H9 (cell line): ENCODE measurements around the gene NR3C2. TPM values are rescaled to one million over a fixed set of nuclear protein-coding genes. Genes with fewer than 3 reads are reported as not detected.
A peak's percentile ranks its signal among the peaks of the same experiment; 100 is the strongest.

Source experiments
- DNase-seq: peaks from one replicate; pipeline ENCODE4 v3.0.0-alpha.2; 2017
- H2AFZ ChIP-seq: one replicate; pipeline ENCODE4 v1.6.1; 2013; ENCODE audit warnings: mild to moderate bottlenecking, low read length, control low read depth, moderate library complexity
- H2AK5ac ChIP-seq: 2 replicates; pipeline ENCODE4 v1.6.1; 2013; ENCODE audit warnings: low read length, control low read depth, mixed read lengths; ENCODE audit not compliant: insufficient read length
- H2BK120ac ChIP-seq: one replicate; pipeline ENCODE4 v1.6.1; 2013; ENCODE audit warnings: low read depth, mild to moderate bottlenecking, low read length, control low read depth, inconsistent platforms; ENCODE audit not compliant: poor library complexity, severe bottlenecking
- H2BK12ac ChIP-seq: 2 replicates; pipeline ENCODE4 v1.6.1; 2013; ENCODE audit warnings: low read length, control low read depth, mixed read lengths, low read depth; ENCODE audit not compliant: insufficient read length
- H2BK15ac ChIP-seq: 2 replicates; pipeline ENCODE4 v1.6.1; 2013; ENCODE audit warnings: low read depth, low read length, control low read depth
- H2BK20ac ChIP-seq: one replicate; pipeline ENCODE4 v1.6.1; 2013; ENCODE audit warnings: low read depth, mild to moderate bottlenecking, low read length, control low read depth, inconsistent platforms; ENCODE audit not compliant: poor library complexity, severe bottlenecking
- H2BK5ac ChIP-seq: 2 replicates; pipeline ENCODE4 v1.6.1; 2013; ENCODE audit warnings: low read length, control low read depth, mixed read lengths; ENCODE audit not compliant: insufficient read length
- H3K14ac ChIP-seq: 2 replicates; pipeline ENCODE4 v1.6.1; 2013; ENCODE audit warnings: low read length, control low read depth; ENCODE audit not compliant: insufficient read depth
- H3K18ac ChIP-seq: 2 replicates; pipeline ENCODE4 v1.6.1; 2013; ENCODE audit warnings: low read depth, mild to moderate bottlenecking, mixed read lengths, low read length, control low read depth; ENCODE audit not compliant: insufficient read length
- H3K23ac ChIP-seq: 2 replicates; pipeline ENCODE4 v1.6.1; 2013; ENCODE audit warnings: low read length, control low read depth, mixed read lengths, low read depth; ENCODE audit not compliant: insufficient read length
- H3K23me2 ChIP-seq: 2 replicates; pipeline ENCODE4 v1.6.1; 2013; ENCODE audit warnings: low read depth, mild to moderate bottlenecking, mixed read lengths, low read length, control low read depth; ENCODE audit not compliant: insufficient read length, poor library complexity, severe bottlenecking
- H3K27ac ChIP-seq: 2 replicates; pipeline ENCODE4 v1.5.1; 2013; ENCODE audit warnings: low read length, control low read depth, mixed read lengths, low read depth; ENCODE audit not compliant: insufficient read length
- H3K27me3 ChIP-seq: 2 replicates; pipeline ENCODE4 v1.6.1; 2013; ENCODE audit warnings: low read length, control low read depth, inconsistent platforms; ENCODE audit not compliant: insufficient read depth
- H3K4ac ChIP-seq: 2 replicates; pipeline ENCODE4 v1.6.1; 2013; ENCODE audit warnings: low read depth, mild to moderate bottlenecking, control low read depth, inconsistent platforms, low read length, moderate library complexity
- H3K4me1 ChIP-seq: 2 replicates; pipeline ENCODE4 v1.6.1; 2013; ENCODE audit warnings: low read length, control low read depth, inconsistent platforms; ENCODE audit not compliant: insufficient read depth
- H3K4me2 ChIP-seq: 2 replicates; pipeline ENCODE4 v1.6.1; 2013; ENCODE audit warnings: low read length, control low read depth, mixed read lengths; ENCODE audit not compliant: insufficient read length, insufficient read depth
- H3K56ac ChIP-seq: 2 replicates; pipeline ENCODE4 v1.6.1; 2013; ENCODE audit warnings: low read depth, mild to moderate bottlenecking, mixed read lengths, low read length, control low read depth; ENCODE audit not compliant: insufficient read length
- H3K79me1 ChIP-seq: 2 replicates; pipeline ENCODE4 v1.6.1; 2013; ENCODE audit warnings: low read depth, mild to moderate bottlenecking, moderate library complexity, low read length, control low read depth, inconsistent platforms; ENCODE audit not compliant: insufficient read depth, poor library complexity, severe bottlenecking
- H3K79me2 ChIP-seq: 2 replicates; pipeline ENCODE4 v1.6.1; 2013; ENCODE audit warnings: low read length, control low read depth, inconsistent platforms; ENCODE audit not compliant: insufficient read depth
- H3K9ac ChIP-seq: 2 replicates; pipeline ENCODE4 v1.6.1; 2013; ENCODE audit warnings: low read length, control low read depth, mixed read lengths; ENCODE audit not compliant: insufficient read length; ENCODE audit errors: extremely low read depth
- H3K9me3 ChIP-seq: one replicate; pipeline ENCODE4 v1.6.1; 2013; ENCODE audit warnings: low read depth, low read length, inconsistent platforms; ENCODE audit not compliant: control insufficient read depth
- H3T11ph ChIP-seq: one replicate; pipeline ENCODE4 v1.6.1; 2013; ENCODE audit warnings: mild to moderate bottlenecking, low read length, control low read depth, inconsistent platforms
- H4K20me1 ChIP-seq: one replicate; pipeline ENCODE4 v1.6.1; 2013; ENCODE audit not compliant: control insufficient read depth, insufficient read length, insufficient read depth
- H4K5ac ChIP-seq: 2 replicates; pipeline ENCODE4 v1.6.1; 2013; ENCODE audit warnings: low read depth, mild to moderate bottlenecking, mixed read lengths, low read length, control low read depth; ENCODE audit not compliant: insufficient read length
- H4K8ac ChIP-seq: replicated peaks from 2 replicates; pipeline ENCODE4 v1.6.1; 2013; ENCODE audit warnings: low read length, control low read depth, mixed read lengths, low read depth; ENCODE audit not compliant: insufficient read length
- H4K91ac ChIP-seq: 2 replicates; pipeline ENCODE4 v1.6.1; 2013; ENCODE audit warnings: low read depth, mild to moderate bottlenecking, moderate library complexity, mixed read lengths, low read length, control low read depth; ENCODE audit not compliant: insufficient read length
- H3K27ac Mint-ChIP-seq, 3 experiments: 2 replicates in 2 of 3; 3 replicates in 1 of 3; pipeline ENCODE4 v1.8.0; 2020 to 2021; ENCODE audit warnings: mixed read lengths in 3 of 3, mild to moderate bottlenecking in 1 of 3, moderate library complexity in 1 of 3
- H3K27me3 Mint-ChIP-seq: 2 replicates; pipeline ENCODE4 v1.8.0; 2021; ENCODE audit warnings: low read depth, mild to moderate bottlenecking, moderate library complexity, mixed read lengths
- H3K36me3 Mint-ChIP-seq, 3 experiments: 2 replicates in 2 of 3; 3 replicates in 1 of 3; pipeline ENCODE4 v1.8.0; 2020 to 2021; ENCODE audit warnings: low read depth in 3 of 3, mixed read lengths in 3 of 3; ENCODE audit not compliant: insufficient read depth in 1 of 3
- H3K4me1 Mint-ChIP-seq, 2 experiments: 2 replicates each; pipeline ENCODE4 v1.8.0; 2020; ENCODE audit warnings: mixed read lengths in 2 of 2
- H3K4me3 Mint-ChIP-seq, 2 experiments: 2 replicates in 1 of 2; 3 replicates in 1 of 2; pipeline ENCODE4 v1.8.0; 2020 to 2021; ENCODE audit warnings: mild to moderate bottlenecking in 2 of 2, mixed read lengths in 2 of 2, moderate library complexity in 1 of 2
- H3K9me3 Mint-ChIP-seq, 2 experiments: 2 replicates in 1 of 2; 3 replicates in 1 of 2; pipeline ENCODE4 v1.8.0; 2020; ENCODE audit warnings: mild to moderate bottlenecking in 2 of 2, mixed read lengths in 2 of 2, moderate library complexity in 1 of 2
- WGBS: extraction: QIAGEN DNeasy Blood & Tissue Kit; methylation state at CpG from one replicate; pipeline ENCODE4 v1.1.7; 2013; ENCODE audit warnings: missing lambda C conversion rate, low lambda C conversion rate, mixed read lengths; ENCODE audit not compliant: insufficient read length; ENCODE audit errors: extremely low coverage; 5-methylcytosine and 5-hydroxymethylcytosine counted together
- total RNA-seq: library from RNA; stranded (reverse); gene quantifications from 2 replicates; pipeline ENCODE4 v1.2.1, GENCODE V29; 2021
- TF ChIP-seq, protein P1 (sequence below): fragments of 200-600 bp; sonication (generic); conservative IDR thresholded peaks from 3 replicates; pipeline ENCODE4 v1.8.0; 2021; ENCODE audit warnings: antibody characterized with exemption, mild to moderate bottlenecking

Gene NR3C2
- total RNA-seq, 1 experiment from 2014 or later, result 1.4 TPM

DNA sequence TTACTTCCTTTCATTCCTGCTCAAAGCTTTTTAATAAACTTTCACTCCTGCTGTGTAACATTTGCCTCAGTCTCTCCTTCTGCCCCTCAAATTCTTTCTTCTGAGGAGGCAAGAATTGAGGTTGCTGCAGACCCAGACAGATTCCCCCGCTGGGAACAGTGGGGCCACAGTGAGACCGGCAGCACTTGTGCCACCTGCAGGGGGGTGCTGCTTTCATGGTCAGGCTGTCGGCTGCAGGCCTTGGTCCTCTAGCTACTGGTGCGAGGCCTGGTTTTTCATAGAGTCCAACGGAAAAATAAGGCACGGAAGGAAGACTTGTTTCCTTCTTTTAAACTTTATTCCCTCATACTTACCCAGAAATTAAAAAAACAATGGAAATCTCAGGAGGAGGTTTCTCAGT is 296.7 kb downstream of the NR3C2 start:
- Histone ChIP-seq H2BK12ac (no peak overlapping the region), H3K23ac (no peak overlapping the region), H3K79me1 (no peaks in the 10 kb centered on the region), H4K5ac (no peak overlapping the region), H3T11ph (no peak overlapping the region), H3K27ac (no peak overlapping the region), H3K4ac (no peak overlapping the region), H3K27me3 (no peaks in the 10 kb centered on the region), H3K4me2 (no peak overlapping the region), H3K56ac (no peak overlapping the region), H2BK120ac (no peak overlapping the region), H2AFZ (no peak overlapping the region), H2BK15ac (no peak overlapping the region), H2BK20ac (no peak overlapping the region), H3K9me3 (no peaks in the 10 kb centered on the region), H4K8ac (no peak overlapping the region), H3K18ac (no peak overlapping the region), H4K91ac (no peak overlapping the region), H3K23me2 (peaks cover 3% of the 10 kb centered on the region), H3K4me1 (no peaks in the 10 kb centered on the region), H2BK5ac (no peak overlapping the region), H2AK5ac (no peak overlapping the region), H4K20me1 (no peaks in the 10 kb centered on the region), H3K14ac (no peak overlapping the region), H3K79me2 (no peaks in the 10 kb centered on the region), H3K9ac (no peak overlapping the region)
- H3K27me3 Mint-ChIP-seq, result no peaks in the 10 kb centered on the region
- WGBS, result no CpG with 5 or more reads among the region's 6 CpGs
- H3K27ac Mint-ChIP-seq, result peak overlapping the region in 1 of 3 experiments; percentile 13; a peak in 2 of 7 replicates
- DNase-seq, result no peak
- H3K9me3 Mint-ChIP-seq, result no peaks in the 10 kb centered on the region
- no peaks in the 10 kb centered on the region for H3K36me3 Mint-ChIP-seq
- TF ChIP-seq, protein P1, sequence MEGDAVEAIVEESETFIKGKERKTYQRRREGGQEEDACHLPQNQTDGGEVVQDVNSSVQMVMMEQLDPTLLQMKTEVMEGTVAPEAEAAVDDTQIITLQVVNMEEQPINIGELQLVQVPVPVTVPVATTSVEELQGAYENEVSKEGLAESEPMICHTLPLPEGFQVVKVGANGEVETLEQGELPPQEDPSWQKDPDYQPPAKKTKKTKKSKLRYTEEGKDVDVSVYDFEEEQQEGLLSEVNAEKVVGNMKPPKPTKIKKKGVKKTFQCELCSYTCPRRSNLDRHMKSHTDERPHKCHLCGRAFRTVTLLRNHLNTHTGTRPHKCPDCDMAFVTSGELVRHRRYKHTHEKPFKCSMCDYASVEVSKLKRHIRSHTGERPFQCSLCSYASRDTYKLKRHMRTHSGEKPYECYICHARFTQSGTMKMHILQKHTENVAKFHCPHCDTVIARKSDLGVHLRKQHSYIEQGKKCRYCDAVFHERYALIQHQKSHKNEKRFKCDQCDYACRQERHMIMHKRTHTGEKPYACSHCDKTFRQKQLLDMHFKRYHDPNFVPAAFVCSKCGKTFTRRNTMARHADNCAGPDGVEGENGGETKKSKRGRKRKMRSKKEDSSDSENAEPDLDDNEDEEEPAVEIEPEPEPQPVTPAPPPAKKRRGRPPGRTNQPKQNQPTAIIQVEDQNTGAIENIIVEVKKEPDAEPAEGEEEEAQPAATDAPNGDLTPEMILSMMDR, result 0 out of 3 replicates have a peak, but pooled peaks have one; percentile 16
- no peak overlapping the region for H3K4me3 Mint-ChIP-seq
- H3K4me1 Mint-ChIP-seq, result peaks cover 6% of the 10 kb centered on the region in 2 experiments; a peak in 3 of 4 replicates
